NCI-H446 (cell line): ENCODE results near the gene OTOP1.
"Not testable (repeated sequence)": the region's sequence is repeated elsewhere in the genome, so short reads cannot be mapped to it uniquely, and the experiment has no call there.

ENCODE experiments used
- DNase-seq, 2 experiments: peaks; one replicate each; lab custom pipeline; 2025; lab: John Stamatoyannopoulos, UW

OTOP1 gene, protein sequence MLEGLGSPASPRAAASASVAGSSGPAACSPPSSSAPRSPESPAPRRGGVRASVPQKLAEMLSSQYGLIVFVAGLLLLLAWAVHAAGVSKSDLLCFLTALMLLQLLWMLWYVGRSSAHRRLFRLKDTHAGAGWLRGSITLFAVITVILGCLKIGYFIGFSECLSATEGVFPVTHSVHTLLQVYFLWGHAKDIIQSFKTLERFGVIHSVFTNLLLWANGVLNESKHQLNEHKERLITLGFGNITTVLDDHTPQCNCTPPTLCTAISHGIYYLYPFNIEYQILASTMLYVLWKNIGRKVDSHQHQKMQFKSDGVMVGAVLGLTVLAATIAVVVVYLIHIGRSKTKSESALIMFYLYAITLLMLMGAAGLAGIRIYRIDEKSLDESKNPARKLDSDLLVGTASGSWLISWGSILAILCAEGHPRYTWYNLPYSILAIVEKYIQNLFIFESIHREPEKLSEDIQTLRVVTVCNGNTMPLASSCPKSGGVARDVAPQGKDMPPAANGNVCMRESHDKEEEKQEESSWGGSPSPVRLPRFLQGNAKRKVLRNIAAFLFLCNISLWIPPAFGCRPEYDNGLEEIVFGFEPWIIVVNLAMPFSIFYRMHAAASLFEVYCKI

DNA sequence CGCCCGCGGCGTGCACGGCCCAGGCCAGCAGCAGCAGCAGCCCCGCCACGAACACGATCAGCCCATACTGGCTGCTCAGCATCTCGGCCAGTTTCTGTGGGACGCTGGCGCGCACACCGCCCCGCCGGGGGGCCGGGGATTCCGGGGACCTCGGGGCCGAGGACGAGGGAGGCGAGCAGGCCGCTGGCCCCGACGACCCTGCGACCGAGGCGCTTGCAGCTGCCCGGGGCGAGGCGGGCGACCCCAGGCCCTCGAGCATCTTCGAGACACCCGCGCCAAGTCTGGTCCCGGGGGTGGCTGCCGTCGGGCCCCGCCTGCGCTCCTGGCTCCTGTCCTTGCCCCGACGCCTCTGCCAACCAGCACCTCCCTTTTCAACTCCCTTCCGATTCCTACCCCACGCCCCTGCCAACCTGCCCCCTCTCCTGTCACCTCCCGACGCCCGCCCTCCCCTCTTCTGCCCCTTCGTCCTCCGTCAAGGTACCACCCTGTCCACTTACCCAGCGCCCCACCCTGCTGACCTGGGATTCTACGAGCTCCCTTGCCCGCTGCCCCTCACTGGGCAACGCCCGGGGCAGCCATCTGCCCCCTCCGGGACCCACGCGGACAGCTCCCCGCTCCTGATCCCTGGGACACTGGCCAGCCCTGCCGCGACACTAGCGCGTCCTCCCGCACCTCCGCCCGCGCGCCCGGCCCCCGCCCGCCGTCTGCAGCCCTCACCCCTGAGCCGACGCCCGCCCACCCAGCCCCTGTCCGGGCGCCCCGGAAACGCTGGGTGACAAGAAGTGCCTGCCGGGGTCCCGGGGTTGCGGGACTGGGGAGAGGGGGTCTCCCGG is at the start of gene OTOP1:
OTOP1 (minus strand) TSS at position 324 of the 833 bp plus-strand sequence; CDS start at position 259, 65 bp downstream.
- DNase-seq: no peak

DNA sequence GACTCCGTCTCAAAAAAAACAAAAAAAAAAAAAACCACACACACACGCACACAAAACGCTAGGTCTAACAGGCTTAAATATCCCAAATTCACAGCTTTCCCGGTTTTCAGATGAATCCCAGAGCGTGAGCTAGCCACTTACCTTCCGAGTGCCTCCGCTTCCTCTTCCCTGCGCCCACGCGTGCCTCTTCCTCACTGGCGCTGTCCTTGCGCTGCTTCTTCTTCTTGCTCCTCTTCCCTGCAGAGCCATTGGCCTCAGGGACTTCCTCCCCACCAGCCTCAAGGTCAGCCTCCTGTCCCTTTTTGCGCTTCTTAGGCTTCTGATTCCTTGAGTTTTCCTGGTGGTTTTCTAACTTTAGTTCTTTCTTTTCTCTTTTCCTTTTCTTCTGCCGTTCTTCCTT is 47.5 kb upstream of the OTOP1 start:
- DNase-seq: no peak

DNA sequence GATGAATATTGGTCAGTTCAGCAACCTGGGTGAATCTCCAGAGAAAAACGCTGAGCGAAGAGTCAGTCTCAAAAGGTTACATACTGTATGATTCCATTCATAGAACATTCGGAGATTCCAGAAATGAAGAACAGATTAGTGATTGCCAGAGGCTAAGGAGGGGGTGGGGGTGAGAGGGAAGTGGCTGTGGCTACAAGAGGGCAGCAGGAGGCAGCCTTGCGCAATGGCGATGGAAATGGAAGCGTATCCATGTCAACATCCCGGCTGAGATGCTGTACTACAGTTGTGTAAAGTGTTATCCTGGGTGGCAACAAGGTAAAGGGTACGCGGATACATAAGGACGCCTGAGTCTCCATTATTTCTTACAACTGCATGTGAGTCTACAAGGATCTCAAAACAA is 45.2 kb upstream of the OTOP1 start:
- no peak for DNase-seq

DNA sequence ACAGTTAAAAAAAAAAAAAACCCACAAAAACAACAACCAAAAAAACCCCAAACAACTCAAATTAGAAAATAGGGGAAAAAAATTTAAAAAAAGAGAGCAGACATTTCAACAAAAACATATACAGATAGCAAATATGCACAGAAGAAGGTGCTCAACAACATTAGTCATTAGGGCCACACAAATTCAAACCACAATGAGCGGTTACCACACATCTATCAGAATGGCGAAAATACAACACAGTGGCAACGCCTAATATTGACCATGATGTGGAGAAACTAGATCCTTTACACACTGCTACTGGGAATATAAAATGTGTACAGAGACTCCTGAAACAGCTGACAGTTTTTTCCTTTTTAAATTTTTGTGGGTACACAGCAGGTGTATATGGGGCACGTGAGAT is 43.8 kb upstream of the OTOP1 start:
- DNase-seq: no peak

DNA sequence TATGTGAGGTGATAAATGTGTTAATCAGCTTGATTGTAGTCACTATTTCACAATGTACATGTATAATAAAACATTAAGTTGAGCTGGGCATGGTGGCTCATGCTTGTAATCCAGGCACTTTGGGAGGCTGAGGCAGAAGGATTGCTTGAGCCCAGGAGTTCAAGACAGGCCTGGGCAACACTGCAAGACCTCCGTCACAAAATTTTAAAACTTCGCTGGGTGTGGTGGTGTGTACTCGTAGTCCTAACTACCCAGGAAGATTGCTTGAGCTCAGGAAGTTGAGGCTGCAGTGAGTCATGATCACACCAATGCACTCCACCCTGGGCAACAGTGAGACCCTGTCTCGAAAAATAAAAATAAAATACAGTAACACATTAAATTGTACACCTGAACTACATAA is 43.1 kb upstream of the OTOP1 start:
- DNase-seq: no peak

DNA sequence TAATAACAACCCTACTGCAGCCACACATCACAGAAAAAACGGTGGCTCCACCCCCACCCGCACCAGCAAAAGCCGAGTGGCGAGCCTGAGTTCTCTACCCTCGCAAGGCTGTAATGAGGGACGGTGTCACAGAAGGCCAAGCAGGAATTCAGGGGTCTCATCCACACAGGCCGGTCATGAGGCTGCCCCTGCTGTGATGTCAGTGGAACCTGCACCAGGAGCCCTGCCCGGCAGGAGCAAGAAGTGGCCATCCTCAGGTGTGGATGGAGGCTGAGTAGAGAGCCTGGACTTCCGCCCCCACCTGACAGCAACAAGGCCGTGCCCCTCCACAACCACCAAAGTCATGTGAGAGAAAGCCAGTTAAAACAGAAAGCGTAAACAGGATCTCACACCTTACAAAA is 42.6 kb upstream of the OTOP1 start:
- no peak for DNase-seq

DNA sequence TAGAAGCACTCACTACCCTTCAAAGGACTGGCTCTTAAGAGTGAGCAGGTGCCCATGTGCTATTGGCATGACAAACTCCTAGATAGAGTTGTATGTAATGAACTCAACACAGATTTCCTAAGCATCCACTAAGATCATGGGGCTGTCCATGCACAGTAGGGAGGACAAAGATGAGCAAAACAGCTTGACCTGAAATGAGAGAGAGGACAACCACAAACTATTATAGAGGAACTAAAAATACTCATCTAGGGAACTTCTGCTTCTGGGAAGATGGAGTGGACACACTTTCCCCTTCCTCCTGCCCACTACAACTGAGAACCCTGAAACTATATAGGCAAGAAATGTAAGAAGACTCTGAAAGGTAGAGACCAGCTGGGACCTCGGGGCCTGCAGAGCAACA is 42.0 kb upstream of the OTOP1 start:
- no peak for DNase-seq

DNA sequence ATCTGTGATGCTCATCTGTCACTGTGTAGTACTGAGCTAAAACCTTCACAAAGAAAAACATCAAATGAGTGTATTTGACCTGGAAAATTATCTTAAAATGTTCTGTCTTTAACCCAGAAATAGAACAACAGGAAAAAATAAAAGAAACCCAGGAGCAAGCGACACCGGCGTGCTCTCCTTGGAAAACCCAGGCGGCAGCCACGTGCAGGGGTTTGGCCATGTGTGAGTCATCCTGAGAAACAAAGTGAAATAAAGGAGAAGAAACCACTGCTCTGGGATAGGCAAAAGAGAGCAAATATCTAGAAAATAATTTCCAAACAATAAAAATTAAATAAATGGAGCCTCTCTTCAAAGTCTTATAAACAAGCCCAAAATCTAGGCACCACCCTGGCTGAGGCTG is 41.3 kb upstream of the OTOP1 start:
- no peak for DNase-seq

DNA sequence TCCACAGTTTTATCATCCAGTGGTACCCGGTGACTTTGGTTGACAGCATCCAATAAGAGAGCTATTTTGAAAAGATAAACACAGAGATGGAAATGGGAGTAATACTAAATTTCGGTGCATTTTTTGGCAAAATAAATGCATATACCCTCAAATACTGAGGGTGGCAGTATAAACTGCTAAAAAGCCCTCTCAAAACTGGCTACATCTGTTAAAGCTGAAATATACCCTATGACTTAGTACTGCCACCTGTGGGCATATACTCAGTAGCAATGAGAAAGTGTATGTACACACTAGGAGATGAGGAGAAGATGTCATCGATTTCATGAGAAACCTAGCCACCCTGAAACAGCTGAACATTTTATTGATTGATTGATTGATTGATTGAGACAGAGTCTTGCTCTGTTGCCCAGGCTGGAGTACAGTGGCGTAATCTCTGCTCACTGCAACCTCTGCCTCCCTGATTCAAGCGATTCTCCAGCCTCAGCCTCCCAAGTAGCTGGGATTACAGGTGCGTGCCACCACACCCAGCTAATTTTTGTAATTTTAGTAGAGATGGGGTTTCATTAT is 33.5 kb upstream of the OTOP1 start:
- DNase-seq: no peak

DNA sequence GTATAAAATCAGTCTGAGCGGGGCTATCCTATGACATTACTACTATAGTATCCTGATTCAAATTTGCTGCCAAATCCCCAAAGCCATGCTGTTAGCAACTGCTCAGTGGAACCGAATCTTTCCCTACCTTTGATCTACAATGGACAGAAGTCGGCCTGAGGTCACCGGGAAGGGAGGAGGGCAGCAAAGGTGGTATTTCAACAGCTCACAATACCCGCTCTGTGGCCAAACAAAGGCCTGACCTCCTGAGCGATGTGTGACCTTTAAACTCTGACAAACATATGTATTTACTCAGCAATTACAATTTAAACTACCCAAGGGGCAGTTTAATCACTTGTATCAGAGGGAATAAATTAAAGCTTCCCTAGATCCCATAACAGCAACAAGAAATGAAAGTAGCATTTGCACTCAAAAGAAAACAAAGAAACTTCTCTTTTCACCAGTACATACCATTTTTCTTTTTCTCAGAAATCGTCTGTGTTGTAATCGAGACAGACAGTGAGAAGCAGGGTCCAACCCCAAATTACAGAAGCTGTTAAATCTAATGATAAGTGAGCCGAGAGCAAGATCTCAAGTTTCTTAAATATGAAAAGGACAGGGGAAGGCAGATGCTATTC is 32.9 kb upstream of the OTOP1 start:
- DNase-seq: no peak

DNA sequence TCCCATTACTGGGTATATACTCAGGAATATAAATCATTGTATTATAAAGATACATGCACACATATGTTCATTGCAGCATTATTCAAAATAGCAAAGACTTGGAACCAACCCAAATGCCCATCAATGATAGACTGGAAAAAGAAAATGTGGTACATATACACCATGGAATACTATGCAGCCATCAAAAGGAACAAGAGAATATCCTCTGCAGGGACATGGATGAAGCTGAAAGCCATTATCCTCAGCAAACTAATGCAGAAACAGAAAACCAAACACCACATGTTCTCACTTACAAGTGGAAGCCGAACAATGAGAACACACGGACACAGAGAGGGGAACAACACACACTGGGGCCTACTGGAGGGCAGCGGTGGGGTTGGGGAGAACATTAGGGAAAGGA is 31.0 kb upstream of the OTOP1 start:
- DNase-seq: not testable (repeated sequence)

DNA sequence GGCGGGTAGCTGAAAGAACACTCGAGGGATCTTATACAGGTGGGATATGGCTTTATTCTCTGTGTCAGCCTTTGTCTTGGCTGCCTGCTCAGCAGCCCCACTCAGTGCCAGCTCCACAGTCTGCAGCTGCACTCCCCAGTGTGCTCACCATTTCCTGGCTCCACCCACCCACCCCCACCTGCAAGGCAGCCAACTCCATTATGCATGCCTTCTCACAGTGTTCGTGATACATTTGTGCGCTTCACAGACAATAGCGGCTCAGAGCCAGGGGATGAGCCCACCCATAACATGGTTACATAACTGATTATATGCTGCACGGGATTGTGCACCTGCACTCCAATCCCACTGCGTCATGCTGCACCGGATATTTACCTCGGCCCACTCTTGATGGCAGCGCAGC is 30.1 kb upstream of the OTOP1 start:
- no peak for DNase-seq

DNA sequence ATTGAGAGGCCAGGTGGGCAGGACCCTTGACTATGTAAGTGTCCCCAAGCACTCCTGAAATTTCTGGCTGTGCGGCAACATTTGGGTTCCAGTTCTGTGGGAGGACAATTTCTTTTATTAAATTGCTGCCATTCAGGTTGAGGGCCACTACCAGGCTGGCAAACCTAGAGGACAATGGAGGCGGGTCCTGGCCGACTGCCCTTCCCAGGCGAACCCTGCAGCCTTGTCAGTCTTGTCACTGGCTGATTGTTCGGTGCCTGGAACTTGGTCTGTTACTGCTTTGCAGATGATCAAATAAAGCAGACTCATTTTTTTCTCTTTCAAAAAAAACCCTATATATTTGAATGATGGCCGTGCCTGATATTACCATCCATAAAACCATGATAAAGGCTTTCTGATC is 27.9 kb upstream of the OTOP1 start:
- no peak for DNase-seq

DNA sequence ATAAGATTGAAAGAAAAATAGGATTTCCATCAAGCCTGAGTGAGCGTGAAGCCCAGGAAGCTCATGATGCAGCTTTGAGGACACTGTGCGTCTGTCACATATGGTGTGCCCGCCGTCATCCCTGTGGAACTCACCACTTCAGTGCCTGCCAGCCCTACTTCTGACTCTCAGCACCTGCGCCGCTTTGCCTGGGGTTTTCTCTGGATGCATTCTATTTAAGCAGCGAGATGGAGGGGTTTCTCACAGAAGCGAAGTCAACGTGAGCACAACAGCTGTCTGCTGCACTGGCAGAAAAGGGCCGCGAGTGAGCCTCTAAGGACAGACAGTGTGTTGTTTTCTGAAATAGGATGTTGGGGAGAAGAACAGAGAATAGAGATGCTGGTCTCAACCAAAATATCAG is 27.5 kb upstream of the OTOP1 start:
- DNase-seq: no peak

DNA sequence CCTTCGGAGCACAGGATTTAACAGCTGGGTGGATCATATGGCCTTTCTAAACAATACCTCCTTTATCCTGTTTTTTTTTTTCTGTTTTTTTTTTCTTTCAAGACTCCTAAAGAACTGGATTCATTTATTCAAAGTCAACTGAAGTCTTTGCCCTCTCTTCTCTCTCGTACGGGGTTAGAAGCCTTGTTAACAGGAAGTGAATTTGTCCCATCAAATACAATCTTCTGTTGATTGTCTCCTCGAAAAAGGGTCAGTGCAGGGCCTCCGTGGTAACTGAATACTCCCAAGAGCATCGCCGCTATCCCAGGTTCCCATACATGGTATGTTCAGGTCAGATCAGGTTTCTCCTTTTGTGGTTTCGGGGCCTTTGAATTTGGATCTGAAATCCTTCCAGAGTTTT is 23.1 kb upstream of the OTOP1 start:
- no peak for DNase-seq

DNA sequence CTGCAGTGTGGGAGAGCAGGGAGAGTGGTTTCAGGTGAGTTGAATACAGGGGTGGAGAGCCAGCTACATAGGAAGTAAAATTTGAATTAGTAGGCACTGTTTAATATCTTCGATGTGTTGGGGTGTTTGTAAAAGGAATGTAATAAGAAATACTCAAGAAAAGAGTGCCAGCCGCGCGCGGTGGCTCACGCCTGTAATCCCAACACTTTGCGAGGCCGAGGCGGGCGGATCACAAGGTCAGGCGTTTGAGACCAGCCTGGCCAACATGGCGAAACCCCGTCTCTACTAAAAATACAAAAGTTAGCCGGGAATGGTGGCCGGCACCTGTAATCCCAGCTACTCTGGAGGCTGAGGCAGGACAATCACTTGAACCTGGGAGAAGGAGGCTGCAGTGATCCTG is 22.6 kb upstream of the OTOP1 start:
- DNase-seq: not testable (repeated sequence)

DNA sequence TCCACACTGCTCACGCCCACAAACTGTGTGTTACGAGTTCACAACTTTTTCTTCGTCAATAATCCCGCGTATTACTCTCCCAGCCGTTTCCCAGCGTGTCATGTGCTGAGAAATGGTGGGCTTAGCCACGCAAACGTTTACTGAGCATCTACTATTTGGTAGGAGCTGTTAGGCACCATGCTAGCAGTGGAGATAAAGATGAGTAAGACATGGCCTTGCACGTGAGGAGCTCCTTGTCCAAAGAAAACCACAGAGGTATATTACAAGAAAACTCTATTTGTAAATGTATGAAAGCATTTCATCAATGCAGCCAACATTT is 22.1 kb upstream of the OTOP1 start:
- no peak for DNase-seq

DNA sequence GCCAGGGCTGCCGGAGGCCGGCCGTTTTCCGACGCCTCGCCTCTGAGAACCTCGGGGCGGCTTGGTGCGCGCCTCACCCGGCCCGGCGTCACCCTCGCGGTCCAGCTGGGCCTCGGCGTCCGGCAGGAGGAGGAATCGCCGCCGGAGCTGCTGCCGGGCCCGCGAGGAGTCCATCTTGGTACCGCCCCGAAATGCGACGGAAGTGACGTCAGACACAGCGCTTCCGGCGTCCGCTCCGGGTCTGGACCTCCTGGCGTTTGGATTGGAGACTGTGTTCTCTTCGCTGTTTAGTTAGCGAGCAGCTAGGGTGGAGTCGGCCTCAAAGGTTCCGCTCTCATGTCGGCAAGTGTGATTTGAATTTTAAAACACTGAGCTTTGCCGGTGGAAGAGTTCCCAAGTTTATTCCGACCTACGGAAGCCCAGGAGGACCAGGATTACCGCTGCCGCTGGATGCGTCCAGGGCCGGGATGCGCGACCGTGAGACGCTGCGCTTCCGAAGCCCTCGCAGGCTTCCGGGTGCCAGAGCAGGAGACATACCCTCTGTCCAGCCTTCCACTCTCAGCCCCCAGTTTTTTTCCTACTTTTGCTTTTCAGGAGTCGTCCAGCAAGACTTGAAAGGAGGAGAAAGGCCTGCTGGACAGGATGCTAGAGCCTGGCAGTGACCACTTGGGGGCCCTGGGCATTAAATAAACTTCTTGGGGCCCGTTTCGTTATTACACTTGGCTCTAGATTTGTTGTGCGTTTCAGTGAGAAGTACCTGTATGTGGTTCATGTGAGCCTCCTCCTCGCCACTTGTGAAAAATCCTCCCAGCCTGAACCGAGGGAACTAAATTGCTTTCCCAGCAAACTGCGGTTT is 21.5 kb upstream of the OTOP1 start, which contains the start of gene TMEM128:
TMEM128 (minus strand) TSS at position 195 of the 856 bp plus-strand sequence; CDS start at position 174, 21 bp downstream.
- peak; percentile 55 to 87 for DNase-seq

DNA sequence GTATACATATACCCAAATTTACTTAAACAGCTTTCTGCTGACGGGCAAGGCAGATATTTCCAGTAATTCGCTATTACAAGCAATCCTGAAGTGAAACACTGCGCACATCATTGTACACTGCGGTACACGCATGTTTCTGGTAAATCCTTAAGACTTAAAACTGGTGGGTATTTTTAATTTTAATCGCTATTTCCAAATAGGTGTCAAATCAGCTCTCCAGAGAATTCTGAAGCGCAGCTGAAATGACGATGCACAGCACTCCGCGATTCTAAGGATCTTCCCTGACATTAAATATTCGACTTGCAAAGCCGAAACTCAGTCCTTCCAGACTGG is 20.9 kb upstream of the OTOP1 start:
- no peak for DNase-seq

DNA sequence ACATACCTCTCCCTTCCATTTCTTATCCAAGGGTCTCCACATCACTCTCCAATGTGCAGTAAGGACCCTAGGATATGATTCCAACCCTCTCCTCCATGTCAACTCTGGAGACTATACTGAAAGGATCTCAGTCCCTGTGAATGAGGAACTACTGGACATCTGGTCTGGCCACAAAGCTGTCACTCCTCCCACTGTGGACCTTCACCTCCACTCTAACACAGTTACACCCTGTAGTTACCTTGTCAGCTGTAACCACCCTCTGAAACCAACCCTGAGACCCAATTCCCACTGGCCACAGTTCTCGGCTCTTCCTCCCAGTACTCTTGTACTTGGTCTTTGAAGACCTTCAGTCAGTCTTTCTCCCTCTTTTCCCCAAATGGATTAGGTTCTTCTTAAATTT is 18.4 kb upstream of the OTOP1 start:
- DNase-seq: no peak

DNA sequence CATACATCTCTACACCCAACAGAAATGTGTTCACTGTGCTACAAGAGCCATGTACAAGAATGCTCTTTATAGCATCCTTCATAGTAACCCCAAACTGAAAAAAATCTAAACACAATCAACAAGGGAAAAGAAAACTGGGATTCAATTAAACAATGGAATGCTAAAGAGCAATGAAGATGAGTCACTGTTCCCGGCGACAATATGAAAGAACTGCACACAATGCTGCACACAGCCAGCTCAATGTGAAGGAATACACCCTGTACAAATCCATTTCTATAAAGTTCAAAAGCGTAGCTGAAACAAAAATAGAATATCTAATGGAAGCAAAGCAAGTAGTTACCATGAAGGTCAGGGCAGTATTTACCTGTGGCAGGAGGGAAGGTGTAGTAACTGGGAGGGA is 12.8 kb upstream of the OTOP1 start:
- DNase-seq: not testable (repeated sequence)
